ENCODE measurements around the gene SMIM13.
A peak's percentile ranks its signal among the peaks of the same experiment; 100 is the strongest.
"Not testable (repeated sequence)": the region's sequence is repeated elsewhere in the genome, so short reads cannot be mapped to it uniquely, and the experiment has no call there.

Gene SMIM13

DNA sequence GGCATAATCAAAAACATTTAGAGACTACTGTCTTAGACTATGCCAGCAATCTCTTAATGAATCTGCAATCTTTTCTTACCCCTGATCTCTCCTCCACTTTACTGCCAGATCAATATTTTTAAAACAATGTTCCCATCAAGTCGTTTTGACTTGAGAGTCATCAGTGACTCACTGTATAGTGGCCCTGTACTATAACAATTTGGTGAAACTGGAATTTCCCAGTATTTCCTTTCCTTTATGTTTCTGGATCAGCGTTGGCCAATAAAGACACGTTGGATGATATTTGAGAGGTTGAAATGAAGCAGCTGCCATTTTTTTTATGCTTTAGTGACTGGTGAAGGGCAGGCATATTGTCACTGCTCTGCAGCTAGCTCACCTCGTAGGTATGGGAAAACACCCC is 10.1 kb upstream of the SMIM13 start:
- no peak for DNase-seq (ENCODE audit: low read depth in 2 of 3, low spot score in 2 of 3)

DNA sequence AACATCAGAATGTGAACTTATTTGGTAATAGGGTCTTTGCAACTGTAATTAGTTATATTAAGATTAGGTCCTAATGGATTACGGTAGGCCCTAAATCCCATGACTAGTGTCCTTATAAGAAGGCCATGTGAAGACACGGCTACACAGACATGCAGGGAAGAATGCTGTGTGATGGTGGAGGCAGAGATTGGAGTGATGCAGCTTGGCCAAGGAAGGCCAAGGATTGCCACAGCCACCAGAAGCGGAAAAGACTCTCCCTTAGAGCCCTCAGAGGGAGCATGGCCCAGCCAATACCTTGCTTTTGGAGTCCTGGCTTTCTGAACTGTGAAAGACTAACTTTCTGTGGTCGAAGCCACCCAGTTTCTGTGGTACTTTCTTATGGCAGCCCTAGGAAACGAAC is 9.7 kb upstream of the SMIM13 start:
- DNase-seq (ENCODE audit: low read depth in 2 of 3, low spot score in 2 of 3) = no peak

DNA sequence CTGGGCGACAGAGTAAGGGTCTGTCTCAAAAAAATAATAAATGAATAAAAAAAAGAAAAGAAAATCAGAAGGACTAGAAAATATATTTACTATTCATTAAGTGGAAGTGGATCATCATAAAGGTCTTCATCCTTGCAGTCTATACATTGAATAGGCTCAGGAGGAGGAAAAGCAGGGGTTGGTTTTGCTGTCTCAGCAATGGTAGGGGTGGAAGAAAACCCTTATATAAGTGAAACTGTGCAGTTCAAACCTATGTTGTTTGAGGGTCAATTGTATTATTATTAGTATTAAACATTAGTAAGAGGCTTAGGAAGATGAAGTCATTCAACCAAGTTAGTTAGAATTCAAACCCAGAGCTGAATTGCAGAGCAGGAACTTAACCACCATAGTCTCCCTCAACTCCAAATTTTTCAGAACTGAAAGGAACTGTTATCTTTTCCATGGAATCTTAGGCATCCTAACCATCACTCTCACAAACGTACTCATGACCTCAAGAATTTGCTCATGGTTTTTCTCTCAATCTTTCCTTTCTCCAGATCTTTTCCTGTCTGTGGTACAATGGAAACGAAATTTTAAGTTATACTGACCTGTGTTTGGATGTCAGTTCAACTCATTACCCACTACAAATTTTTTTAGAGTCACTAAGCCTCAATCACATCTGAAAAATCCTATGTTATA is 7.7 kb upstream of the SMIM13 start:
- DNase-seq (ENCODE audit: low read depth in 2 of 3, low spot score in 2 of 3) = no peak

DNA sequence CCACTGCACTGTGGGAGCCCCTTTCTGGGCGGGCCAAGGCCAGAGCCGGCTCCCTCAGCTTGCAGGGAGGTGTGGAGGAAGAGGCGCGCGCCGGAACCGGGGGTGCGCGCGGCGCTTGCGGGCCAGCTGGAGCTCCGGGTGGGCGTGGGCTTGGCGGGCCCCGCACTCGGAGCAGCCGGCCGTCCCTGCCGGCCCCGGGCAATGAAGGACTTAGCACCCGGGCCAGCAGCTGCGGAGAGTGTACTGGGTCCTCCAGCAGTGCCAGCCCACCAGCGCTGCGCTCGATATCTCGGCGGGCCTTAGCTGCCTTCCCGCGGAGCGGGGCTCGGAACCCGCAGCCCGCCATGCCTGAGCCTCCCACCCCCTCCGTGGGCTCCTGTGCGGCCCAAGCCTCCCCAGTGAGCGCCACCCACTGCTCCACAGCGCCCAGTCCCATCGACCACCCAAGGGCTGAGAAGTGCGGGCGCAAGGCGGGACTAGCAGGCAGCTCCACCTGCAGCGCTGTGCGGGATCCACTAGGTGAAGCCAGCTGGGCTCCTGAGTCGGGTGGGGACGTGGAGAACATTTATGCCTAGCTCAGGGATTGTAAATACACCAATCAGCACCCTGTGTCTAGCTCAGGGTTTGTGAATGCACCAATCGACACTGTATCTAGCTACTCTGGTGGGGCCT is 6.4 kb upstream of the SMIM13 start:
- not testable (repeated sequence) for DNase-seq (ENCODE audit: low read depth in 2 of 3, low spot score in 2 of 3)

DNA sequence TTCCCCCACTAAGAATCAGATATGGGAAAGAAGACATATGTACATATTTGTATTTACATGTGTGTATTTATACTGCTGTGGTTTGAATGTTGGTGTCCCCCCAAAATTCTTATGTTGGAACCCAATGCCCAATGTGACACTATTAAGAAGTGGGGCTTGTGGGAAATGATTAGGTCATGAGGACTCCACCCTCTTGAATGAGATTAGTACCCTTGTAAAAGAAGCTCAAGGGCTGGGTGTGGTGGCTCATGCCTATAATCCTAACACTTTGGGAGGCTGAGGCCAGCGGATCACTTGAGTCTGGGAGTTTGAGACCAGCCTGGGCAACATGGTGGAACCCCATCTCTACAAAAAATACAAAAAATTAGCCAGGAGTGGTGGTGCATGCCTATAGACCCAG is 3.9 kb upstream of the SMIM13 start:
- DNase-seq (ENCODE audit: low read depth in 2 of 3, low spot score in 2 of 3) = no peak

DNA sequence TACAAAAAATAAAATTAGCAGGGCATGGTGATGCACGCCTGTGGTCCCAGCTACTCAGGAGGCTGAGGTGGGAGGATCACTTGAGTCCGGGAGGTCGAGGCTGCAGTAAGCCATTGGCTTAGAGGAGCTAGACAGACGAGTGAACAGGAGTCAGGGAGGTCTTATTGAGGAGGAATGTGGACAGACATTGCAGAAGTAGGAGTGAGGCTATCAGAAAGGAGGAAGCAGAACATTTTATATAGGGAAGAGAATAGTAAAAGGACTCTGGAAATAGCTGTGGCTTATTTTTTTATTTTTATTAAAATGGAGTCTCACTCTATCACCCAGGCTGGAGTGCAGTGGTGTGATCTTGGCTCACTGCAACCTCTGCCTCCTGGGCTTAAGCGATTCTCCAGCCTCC is 2.5 kb upstream of the SMIM13 start:
- DNase-seq (ENCODE audit: low read depth in 2 of 3, low spot score in 2 of 3) = not testable (repeated sequence)

DNA sequence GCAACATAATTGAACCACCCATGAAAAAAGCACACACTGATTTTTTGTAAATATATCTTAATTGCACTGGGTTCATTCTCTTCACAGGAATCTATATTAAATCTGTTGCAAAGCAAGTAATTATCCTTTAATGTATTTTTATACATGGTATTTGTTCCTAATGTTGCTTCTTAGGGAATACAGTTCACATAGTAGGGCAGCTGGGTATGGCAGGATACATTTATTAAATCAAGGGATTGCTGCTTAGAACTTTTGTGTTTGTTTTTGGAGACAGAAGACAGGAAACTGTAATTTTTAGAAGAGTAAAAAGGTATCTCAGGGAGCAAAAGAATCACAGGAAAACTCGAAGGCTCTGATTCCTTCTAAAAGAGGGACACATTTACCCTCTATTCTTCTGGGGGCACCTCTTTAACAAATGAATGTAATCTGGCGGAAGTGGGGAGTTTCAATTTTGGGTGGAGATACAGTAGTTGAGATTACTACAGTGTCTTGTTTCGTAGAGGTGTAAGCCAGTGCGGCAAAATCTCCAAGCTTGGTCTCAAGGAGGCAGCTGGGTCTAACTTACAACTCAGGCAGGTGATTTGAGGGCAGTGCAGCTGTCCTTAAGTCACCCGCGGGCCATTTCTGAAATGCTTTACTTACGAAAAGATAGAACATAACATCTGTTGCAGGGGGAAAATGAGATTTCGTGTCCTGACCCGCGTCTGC is 812 bp upstream of the SMIM13 start:
- peak in 1 of 3 experiments; percentile 11 for DNase-seq (ENCODE audit: low read depth in 2 of 3, low spot score in 2 of 3)

DNA sequence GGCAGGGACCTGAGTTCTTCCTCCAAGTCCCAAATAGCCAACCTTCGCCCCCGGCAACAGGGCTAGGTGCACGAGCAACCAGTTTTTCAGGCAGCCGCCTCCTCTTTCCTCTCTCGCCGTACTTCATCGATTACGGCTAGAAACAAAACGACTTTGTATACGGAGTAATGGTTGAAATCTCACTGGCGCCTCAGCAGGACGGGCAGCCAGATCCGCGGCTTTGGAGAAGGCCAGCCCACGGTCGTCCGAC is 333 bp upstream of the SMIM13 start:
- no peak for DNase-seq (ENCODE audit: low read depth in 2 of 3, low spot score in 2 of 3)

DNA sequence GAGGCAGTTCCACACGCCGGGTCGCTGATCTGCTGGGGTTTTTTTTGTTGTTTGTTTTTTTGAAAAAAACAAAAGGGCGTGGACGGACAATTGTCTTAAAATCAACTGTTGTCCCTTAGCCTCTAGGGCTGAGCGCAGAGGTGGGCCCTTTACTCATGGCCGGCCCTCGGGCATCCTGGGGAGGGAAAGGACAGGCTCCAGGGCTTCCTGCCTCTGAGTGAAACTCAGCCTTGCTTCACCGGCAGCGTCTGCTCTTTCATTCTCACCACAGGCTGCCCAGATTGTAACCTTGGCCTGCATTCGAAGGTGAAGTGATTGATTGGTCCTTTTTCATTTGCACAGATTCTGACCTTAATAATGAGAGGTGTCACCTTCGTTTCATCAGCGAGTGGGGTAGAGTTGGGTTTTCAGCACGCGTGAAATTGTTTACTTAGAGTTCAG is 797 bp downstream of the SMIM13 start:
- peak; percentile 20 to 35 (median 28) for DNase-seq (ENCODE audit: low read depth in 2 of 3, low spot score in 2 of 3)

DNA sequence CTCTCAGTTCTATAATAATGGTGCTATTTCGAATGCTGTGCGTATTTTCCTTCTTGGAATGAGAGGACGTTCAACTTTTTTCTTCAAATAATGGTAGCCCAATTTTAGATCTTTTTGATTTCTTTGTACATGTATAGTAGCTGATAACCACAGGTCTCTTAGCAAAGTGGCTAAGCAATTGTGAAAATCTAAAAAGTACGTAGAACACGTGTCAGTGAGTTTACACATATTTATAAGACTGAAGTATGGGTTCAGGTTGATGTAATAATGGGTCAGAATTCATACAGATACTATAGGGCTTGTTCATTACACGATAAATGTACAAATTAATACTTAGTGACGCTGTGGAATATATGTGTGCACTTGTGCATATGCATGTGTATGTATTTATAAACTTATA is 1.3 kb downstream of the SMIM13 start:
- DNase-seq (ENCODE audit: low read depth in 2 of 3, low spot score in 2 of 3) = no peak

DNA sequence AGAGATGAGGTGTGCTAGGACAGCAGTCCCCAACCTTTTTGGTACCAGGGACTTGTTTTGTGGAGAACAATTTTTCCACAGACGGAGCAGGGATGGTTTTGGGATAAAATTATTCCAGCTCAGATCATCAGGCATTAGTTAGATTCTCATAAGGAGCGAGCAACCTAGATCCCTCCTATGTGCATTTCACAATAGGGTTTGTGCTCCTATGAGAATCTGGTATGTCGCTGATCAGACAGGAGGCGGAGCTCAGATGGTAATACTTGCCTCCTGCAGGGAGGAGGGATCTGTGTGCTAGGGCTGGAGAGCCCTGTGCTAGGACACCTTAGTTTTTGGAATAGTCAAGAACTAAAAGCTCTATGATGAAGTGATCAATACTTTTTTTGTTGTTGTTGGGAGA is 2.5 kb downstream of the SMIM13 start:
- DNase-seq (ENCODE audit: low read depth in 2 of 3, low spot score in 2 of 3) = no peak

DNA sequence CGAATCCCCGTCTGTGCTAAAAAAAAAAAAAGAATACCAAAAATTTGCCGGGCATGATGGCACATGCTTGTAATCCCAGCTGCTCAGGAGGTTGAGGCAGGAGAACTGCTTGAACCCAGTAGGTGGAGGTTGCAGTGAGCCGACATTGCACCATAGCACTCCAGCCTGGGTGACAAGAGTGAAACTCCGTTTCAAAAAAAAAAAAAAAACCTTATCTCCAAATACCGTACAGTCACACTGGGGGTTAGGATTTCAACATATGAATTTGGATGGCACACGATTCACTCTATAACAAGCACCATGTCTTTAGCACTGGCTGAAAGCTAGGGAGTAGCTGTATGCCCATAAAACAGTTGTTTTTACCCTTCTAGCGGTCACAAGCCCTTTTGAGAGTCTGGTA is 3.8 kb downstream of the SMIM13 start:
- DNase-seq (ENCODE audit: low read depth in 2 of 3, low spot score in 2 of 3) = no peak

DNA sequence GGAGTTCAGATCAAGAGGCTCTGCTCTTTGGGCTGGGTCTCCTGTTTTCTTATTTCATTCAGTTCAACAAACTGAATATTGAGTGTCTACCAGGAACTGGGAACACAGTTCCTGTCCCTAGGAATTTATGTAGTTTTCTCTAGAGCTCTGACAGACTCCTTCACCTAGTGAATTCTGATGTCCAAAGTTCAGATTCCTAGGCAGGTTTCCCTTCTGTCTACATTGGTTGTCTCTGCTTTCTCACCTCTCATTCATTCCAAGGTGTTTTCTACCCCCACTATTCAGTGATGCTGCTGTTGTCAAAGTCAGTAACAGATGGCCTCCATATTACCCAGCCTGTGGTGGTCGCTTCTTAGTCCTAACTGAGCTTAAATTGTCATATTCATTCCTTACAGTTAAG is 4.4 kb downstream of the SMIM13 start:
- DNase-seq (ENCODE audit: low read depth in 2 of 3, low spot score in 2 of 3) = no peak

DNA sequence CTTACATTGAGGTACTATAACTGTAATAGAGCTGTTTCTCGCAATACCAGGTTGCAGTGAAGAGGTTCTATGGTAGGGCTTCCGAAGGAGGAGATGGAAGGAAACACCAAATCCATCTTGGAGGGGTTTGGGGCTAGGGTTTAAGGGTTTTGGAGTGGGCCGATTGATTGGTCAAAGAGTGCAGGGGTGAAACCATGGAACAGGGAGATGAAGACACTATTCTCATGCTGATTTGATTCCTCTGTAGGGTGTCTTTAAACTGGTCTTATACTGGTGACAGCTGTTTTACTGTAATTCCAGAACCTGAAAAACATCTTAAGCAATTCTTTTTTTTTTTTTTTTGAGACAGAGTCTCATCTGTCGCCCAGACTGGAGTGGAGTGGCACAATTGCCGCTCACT is 7.8 kb downstream of the SMIM13 start:
- DNase-seq (ENCODE audit: low read depth in 2 of 3, low spot score in 2 of 3) = no peak

DNA sequence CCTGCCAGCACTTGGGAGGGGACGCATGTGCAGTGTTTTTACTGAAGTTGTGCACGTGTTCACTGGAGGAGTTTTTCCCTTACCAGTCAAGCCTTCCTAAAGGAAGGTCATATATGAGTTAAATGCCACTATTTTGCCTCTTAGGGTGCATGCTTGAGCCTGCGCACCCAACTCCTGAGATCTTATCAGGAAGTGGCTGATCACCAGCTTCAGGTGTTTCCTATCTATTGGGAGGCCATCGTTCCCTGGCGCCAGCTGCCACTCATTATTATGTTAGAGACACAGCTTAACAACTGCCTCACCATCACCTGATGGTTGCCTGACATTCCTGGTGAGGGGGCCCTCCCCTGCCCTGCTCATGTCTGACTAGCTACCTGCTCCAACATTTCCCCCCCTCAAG is 9.4 kb downstream of the SMIM13 start:
- no peak for DNase-seq (ENCODE audit: low read depth in 2 of 3, low spot score in 2 of 3)

DNA sequence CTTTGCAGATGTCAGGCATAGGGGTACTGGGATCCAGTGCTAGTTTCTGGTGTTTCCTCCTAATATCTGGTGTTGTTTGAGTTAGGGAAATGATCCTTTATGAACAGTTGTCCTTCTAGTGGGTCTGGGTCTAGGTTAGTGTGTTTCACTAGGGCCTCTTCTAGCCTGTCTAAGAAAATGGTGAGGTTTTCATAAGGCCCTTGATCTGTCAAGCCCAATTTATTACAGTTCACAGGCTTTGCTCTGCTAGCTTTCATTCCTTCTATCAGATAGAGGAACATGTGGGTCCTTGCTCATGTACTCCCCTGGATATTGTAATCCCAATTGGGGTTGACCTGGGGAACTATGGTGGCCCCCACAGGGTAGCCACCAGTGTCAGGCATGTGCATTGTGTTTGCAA is 15.1 kb downstream of the SMIM13 start:
- no peak for DNase-seq (ENCODE audit: low read depth in 2 of 3, low spot score in 2 of 3)

DNA sequence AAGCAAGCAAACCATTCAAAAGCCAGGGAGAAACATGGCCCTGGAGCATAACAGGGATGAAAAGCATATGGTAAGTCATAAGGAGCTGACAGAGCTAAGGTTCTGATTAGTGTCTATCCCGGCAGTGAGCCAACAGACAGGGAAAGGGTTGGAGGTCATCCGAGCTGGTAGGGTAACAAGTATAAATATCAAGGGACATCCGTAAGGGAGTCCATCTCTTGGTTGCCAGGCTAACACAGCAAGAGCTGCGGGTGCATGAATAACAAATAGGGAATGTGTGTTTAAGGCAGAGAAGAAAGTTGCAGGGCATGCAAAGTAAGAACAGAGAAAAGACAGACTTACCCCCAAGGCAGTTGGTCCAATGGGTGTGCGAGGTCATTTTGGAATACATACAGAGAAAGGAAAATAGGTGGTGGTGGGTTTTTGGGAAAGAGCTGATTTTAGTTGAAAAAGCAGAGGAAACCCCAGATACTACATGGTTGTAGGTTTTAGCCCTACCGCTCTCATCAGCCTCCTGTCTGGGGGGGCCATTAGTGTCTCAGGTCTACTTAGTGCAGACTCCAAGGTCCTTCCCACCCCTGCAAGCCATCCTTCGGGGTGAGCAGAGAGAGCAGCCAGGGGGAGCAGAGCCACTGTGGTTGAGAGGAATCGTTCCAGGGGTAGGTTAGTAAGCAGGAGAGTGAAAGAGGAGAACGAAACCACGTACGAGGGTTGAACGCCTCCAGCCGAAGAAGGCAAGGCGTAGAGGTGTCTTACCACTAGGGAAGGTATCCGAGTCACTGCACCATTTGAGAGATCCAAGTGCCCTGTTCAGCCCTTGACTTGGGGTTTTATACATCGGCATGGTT is 17.5 kb downstream of the SMIM13 start, which contains the start of gene ERVFRD-1:
ERVFRD-1 (minus strand) TSS at position 805 of the 848 bp plus-strand sequence. CDS start 6,415 bp downstream, outside the sequence.
- no peak for DNase-seq (ENCODE audit: low read depth in 2 of 3, low spot score in 2 of 3)

DNA sequence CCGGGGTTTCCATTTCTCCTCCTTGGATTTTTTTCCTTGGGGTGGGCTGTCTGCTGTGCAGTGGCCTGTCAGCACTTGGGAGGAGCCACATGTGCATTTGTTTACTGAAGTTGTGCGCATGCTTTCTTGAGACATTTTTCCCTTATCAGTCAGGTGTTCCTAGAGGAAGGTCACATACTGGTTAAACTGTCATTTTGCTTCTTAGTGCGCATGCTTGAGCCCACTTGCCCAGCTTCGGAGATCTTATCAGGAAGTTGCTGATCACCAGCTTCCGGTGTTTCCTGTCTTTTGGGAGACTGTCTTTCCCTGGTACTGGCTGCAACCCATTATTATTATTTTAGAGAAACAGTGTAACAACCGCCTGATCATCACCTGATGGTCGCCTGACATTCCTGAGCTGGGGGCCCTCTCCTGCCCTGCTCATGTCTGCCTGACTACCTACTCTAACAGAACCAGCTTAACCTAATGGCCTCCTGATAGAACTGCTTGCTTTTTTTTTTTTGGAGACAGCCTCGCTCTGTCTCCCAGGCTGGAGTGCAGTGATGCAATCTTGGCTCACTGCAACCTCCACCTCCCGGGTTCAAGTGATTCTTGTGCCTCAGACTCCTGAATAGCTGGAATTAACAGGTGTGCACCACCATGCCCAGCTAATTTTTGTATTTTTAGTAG is 18.3 kb downstream of the SMIM13 start:
- DNase-seq (ENCODE audit: low read depth in 2 of 3, low spot score in 2 of 3) = no peak

DNA sequence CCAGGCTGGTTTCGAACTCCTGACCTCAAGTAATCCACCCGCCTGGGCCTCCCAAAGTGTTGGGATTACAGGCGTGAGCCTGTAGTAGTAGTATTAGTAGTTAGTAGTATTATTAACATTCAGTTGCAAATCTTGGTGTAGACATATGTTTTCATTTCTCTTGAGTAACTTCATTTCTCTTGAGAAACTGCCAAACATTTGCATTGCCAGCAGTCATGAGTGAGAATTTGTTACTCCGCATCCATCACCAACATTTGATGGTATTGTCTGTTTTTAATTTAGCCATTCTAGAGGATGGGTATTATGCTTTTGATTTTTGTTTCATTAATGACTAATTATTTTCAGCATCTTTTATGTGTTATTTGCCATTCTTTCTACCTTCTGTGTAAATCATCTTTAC is 19.4 kb downstream of the SMIM13 start:
- DNase-seq (ENCODE audit: low read depth in 2 of 3, low spot score in 2 of 3) = no peak

DNA sequence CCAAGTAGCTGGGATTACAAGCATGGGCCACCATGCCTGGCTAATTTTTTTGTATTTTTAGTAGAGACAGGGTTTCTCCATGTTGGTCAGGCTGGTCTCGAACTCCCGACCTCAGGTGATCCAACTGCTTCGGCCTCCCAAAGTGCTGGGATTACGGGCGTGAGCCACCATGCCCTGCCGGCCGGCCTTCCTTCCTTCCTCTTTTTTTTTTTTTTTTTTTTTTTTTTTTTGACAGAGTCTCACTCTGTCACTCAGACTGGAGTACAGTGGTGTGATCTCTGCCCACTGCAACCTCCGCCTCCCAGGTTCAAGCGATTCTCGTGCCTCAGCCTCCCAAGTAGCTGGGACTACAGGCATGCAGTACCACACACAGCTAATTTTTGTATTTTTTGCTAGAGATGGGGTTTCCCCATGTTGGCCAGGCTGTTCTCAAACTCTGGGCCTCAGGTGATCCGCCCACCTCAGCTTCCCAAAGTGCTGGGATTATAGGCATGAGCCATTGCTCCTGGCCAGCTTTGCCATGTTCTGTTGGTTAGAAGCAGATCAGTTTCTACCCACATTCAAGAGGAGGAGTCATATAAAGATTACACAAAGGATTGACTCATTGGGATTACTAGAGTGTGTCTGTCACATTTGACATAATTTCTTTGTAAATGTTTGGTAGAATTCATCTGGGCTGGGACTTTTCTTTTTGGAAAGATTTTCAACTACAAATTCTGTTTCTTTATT is 22.3 kb downstream of the SMIM13 start:
- DNase-seq (ENCODE audit: low read depth in 2 of 3, low spot score in 2 of 3) = not testable (repeated sequence)
